GM12878 (cell line): ENCODE data around the gene OXTR.

Source experiments
- BHLHE40 ChIP-seq, 2 experiments: fragments of 450-650 bp in 1 of 2; IDR thresholded peaks; 2 replicates each; pipeline ENCODE4 v1.6.1; 2011 to 2017; ENCODE audit warnings: low read depth in 2 of 2, borderline replicate concordance in 1 of 2, improper control_type of control experiment in 1 of 2, low read length in 1 of 2, mild to moderate bottlenecking in 1 of 2
- CHD1 ChIP-seq: IDR thresholded peaks from 2 replicates; pipeline ENCODE4 v1.6.1; 2012; ENCODE audit warnings: low read depth, low read length, improper control_type of control experiment
- CTCF ChIP-seq, 3 experiments: IDR thresholded peaks in 2 of 3; conservative IDR thresholded peaks in 1 of 3; 2 replicates each; pipeline ENCODE4 v1.5.1; 2011; ENCODE audit warnings: low read depth in 3 of 3, low read length in 3 of 3, mild to moderate bottlenecking in 3 of 3, control low read depth in 2 of 3, moderate library complexity in 2 of 3, inconsistent platforms in 1 of 3, mixed read lengths in 1 of 3; ENCODE audit not compliant: control insufficient read depth in 2 of 3, insufficient read depth in 1 of 3; ENCODE audit errors: extremely low read depth in 1 of 3
- E4F1 ChIP-seq: fragments of 450-650 bp; IDR thresholded peaks from 2 replicates; pipeline ENCODE4 v1.6.1; 2018; ENCODE audit warnings: borderline replicate concordance, mild to moderate bottlenecking; ENCODE audit not compliant: partially characterized antibody
- EP300 ChIP-seq, 2 experiments: fragments of 150-350 bp in 1 of 2; IDR thresholded peaks; 2 replicates each; pipeline ENCODE4 v1.6.1; 2011 to 2012; ENCODE audit warnings: low read depth in 2 of 2, low read length in 2 of 2, borderline replicate concordance in 1 of 2, improper control_type of control experiment in 1 of 2, inconsistent platforms in 1 of 2; ENCODE audit not compliant: control insufficient read depth in 1 of 2
- RAD51 ChIP-seq: fragments of 450-650 bp; IDR thresholded peaks from 2 replicates; pipeline ENCODE4 v1.6.1; 2016; ENCODE audit warnings: moderate library complexity, mild to moderate bottlenecking, inconsistent platforms

- TF ChIP-seq CTCF (IDR thresholded peaks at IDR 0.05 in 2 of 3, conservative IDR thresholded peaks at IDR 0.05 in 1 of 3; ENCODE audit: control insufficient read depth in 2 of 3, extremely low read depth in 1 of 3, insufficient read depth in 1 of 3, low read depth in 3 of 3, low read length in 3 of 3) = no peak
- no peak for TF ChIP-seq BHLHE40 (IDR thresholded peaks at IDR 0.05; ENCODE audit: borderline replicate concordance in 1 of 2, low read depth in 2 of 2, low read length in 1 of 2)
- TF ChIP-seq RAD51 = no peak
- no peak for TF ChIP-seq E4F1
- TF ChIP-seq EP300 (IDR thresholded peaks at IDR 0.05; ENCODE audit: borderline replicate concordance in 1 of 2, control insufficient read depth in 1 of 2, low read depth in 2 of 2, low read length in 2 of 2) = no peak
- no peak for TF ChIP-seq CHD1
Measured at GRCh38 chr3:8743911-8744310, 25.5 kb downstream of the OXTR start.
